Mucosa of stomach (tissue), 1 donor: ENCODE results near the gene BMPR1B.

Experiments
- H3K27me3 ChIP-seq: one replicate; pipeline ENCODE4 v1.7.0; 2013; ENCODE audit warnings: mild to moderate bottlenecking, low read length; ENCODE audit not compliant: control insufficient read depth, insufficient read depth
- H3K36me3 ChIP-seq: one replicate; pipeline ENCODE4 v1.7.0; 2013; ENCODE audit warnings: low read length; ENCODE audit not compliant: control insufficient read depth, insufficient read depth
- H3K4me1 ChIP-seq: one replicate; pipeline ENCODE4 v1.7.0; 2013; ENCODE audit warnings: mild to moderate bottlenecking, low read length; ENCODE audit not compliant: control insufficient read depth, insufficient read depth
- H3K4me3 ChIP-seq: one replicate; pipeline ENCODE4 v1.7.0; 2013; ENCODE audit warnings: low read length
- H3K9ac ChIP-seq: one replicate; pipeline ENCODE4 v1.7.0; 2013; ENCODE audit warnings: mild to moderate bottlenecking, low read length, moderate library complexity
- H3K9me3 ChIP-seq: one replicate; pipeline ENCODE4 v1.7.0; 2013; ENCODE audit warnings: mild to moderate bottlenecking, low read length, moderate library complexity; ENCODE audit not compliant: control insufficient read depth
- donor health status: Pancreatic carcinoma.

Gene BMPR1B

GRCh38 chr4:95191537-95191936 lies 433.8 kb downstream of the BMPR1B start:
- Histone ChIP-seq H3K27me3 (no peaks in the 10 kb centered on the region), H3K9ac (no peak overlapping the region), H3K4me3 (no peak overlapping the region), H3K4me1 (no peaks in the 10 kb centered on the region), H3K36me3 (no peaks in the 10 kb centered on the region), H3K9me3 (no peaks in the 10 kb centered on the region)

- Histone ChIP-seq H3K27me3 (no peaks in the 10 kb centered on the region), H3K4me1 (no peaks in the 10 kb centered on the region), H3K9ac (no peak overlapping the region), H3K36me3 (no peaks in the 10 kb centered on the region), H3K9me3 (no peaks in the 10 kb centered on the region), H3K4me3 (no peak overlapping the region)
These were observed 435.9 kb downstream of the BMPR1B start for GRCh38 chr4:95193391-95194224.

GRCh38 chr4:95197353-95197752 lies 439.6 kb downstream of the BMPR1B start:
- H3K9ac ChIP-seq: no peak overlapping the region
- no peaks in the 10 kb centered on the region for H3K36me3 ChIP-seq
- H3K4me3 ChIP-seq: no peak overlapping the region
- no peaks in the 10 kb centered on the region for H3K27me3 ChIP-seq
- H3K9me3 ChIP-seq: no peaks in the 10 kb centered on the region
- H3K4me1 ChIP-seq: no peaks in the 10 kb centered on the region

GRCh38 chr4:95198961-95199360 lies 441.2 kb downstream of the BMPR1B start:
- Histone ChIP-seq H3K36me3 (no peaks in the 10 kb centered on the region), H3K4me1 (no peaks in the 10 kb centered on the region), H3K9me3 (no peaks in the 10 kb centered on the region), H3K9ac (no peak overlapping the region), H3K4me3 (no peak overlapping the region), H3K27me3 (no peaks in the 10 kb centered on the region)

GRCh38 chr4:95204267-95204844 lies 446.6 kb downstream of the BMPR1B start:
- H3K4me1 ChIP-seq: no peaks in the 10 kb centered on the region
- H3K36me3 ChIP-seq: no peaks in the 10 kb centered on the region
- no peak overlapping the region for H3K9ac ChIP-seq
- no peaks in the 10 kb centered on the region for H3K9me3 ChIP-seq
- H3K4me3 ChIP-seq: no peak overlapping the region
- H3K27me3 ChIP-seq: no peaks in the 10 kb centered on the region

GRCh38 chr4:95204873-95205272 lies 447.1 kb downstream of the BMPR1B start:
- H3K4me1 ChIP-seq: no peaks in the 10 kb centered on the region
- H3K9me3 ChIP-seq: no peaks in the 10 kb centered on the region
- H3K9ac ChIP-seq: no peak overlapping the region

More at GRCh38 chr4:95204873-95205272, 447.1 kb downstream of the BMPR1B start:
- Histone ChIP-seq H3K36me3 (no peaks in the 10 kb centered on the region), H3K27me3 (no peaks in the 10 kb centered on the region), H3K4me3 (no peak overlapping the region)
